HepG2 (cell line): ENCODE measurements around the gene GSK3A. TPM values are rescaled to one million over a fixed set of nuclear protein-coding genes. Genes with fewer than 3 reads are reported as not detected.
A peak's percentile ranks its signal among the peaks of the same experiment; 100 is the strongest.

Experiments
- ARHGAP35 ChIP-seq: sonication (generic); formaldehyde crosslinking; IDR thresholded peaks from 2 replicates; pipeline ENCODE4 v1.9.0; 2022; ENCODE audit warnings: mild to moderate bottlenecking, inconsistent platforms, moderate library complexity, missing genetic modification reagents, borderline replicate concordance
- ATF3 ChIP-seq: sonication (generic); formaldehyde crosslinking; IDR thresholded peaks from 2 replicates; pipeline ENCODE4 v1.4.0; 2020; ENCODE audit warnings: missing genetic modification reagents
- EHMT2 ChIP-seq: fragments of 200-600 bp; sonication (generic); IDR thresholded peaks from 2 replicates; pipeline ENCODE4 v1.7.0; 2017; ENCODE audit warnings: antibody characterized with exemption, low read depth, low read length, borderline replicate concordance
- GATAD1 ChIP-seq: IDR thresholded peaks from 2 replicates; pipeline ENCODE4 v1.6.1; 2016; ENCODE audit warnings: missing genetic modification reagents, missing compliant biosample characterization
- HMGA1 ChIP-seq: sonication (generic); formaldehyde crosslinking; conservative IDR thresholded peaks from 2 replicates; pipeline ENCODE4 v1.4.0; 2020; ENCODE audit warnings: missing genetic modification reagents
- HNF4G ChIP-seq, 2 experiments: sonication (generic) in 1 of 2; formaldehyde crosslinking in 1 of 2; IDR thresholded peaks; 2 replicates each; pipeline versions ENCODE4 v1.4.0 to v1.6.1; 2011 to 2020; ENCODE audit warnings: borderline replicate concordance in 2 of 2, low read depth in 2 of 2, mild to moderate bottlenecking in 2 of 2, low read length in 1 of 2, missing genetic modification reagents in 1 of 2, moderate library complexity in 1 of 2
- HOXA3 ChIP-seq: sonication (generic); formaldehyde crosslinking; IDR thresholded peaks from 2 replicates; pipeline ENCODE4 v1.5.0; 2020; ENCODE audit warnings: missing genetic modification reagents
- JARID2 ChIP-seq: sonication (generic); formaldehyde crosslinking; IDR thresholded peaks from 2 replicates; pipeline ENCODE4 v1.8.1; 2023; ENCODE audit warnings: missing genetic modification reagents, inconsistent platforms; ENCODE audit not compliant: insufficient replicate concordance
- KAT8 ChIP-seq: IDR thresholded peaks from 2 replicates; pipeline ENCODE4 v1.6.1; 2016; ENCODE audit warnings: missing genetic modification reagents, missing compliant biosample characterization
- RELA ChIP-seq: sonication (generic); formaldehyde crosslinking; IDR thresholded peaks from 2 replicates; pipeline ENCODE4 v1.4.0; 2020; ENCODE audit warnings: missing genetic modification reagents
- TCF7L2 ChIP-seq: IDR thresholded peaks from 2 replicates; pipeline ENCODE4 v1.6.1; 2011; ENCODE audit warnings: mild to moderate bottlenecking, low read depth, low read length, moderate library complexity
- XBP1 ChIP-seq: sonication (generic); formaldehyde crosslinking; IDR thresholded peaks from 2 replicates; pipeline ENCODE4 v1.5.0; 2020; ENCODE audit warnings: missing genetic modification reagents
- ZBTB4 ChIP-seq: sonication (generic); formaldehyde crosslinking; IDR thresholded peaks from 2 replicates; pipeline ENCODE4 v1.4.0; 2020; ENCODE audit warnings: missing genetic modification reagents, mild to moderate bottlenecking, borderline replicate concordance
- ZFYVE20 ChIP-seq: sonication (generic); formaldehyde crosslinking; IDR thresholded peaks from 2 replicates; pipeline ENCODE4 v1.8.0; 2023; ENCODE audit warnings: low read depth, mild to moderate bottlenecking, moderate library complexity, missing genetic modification reagents, borderline replicate concordance
- ZKSCAN1 ChIP-seq: fragments of 150-350 bp; IDR thresholded peaks from 2 replicates; pipeline ENCODE4 v1.6.1; 2014; ENCODE audit warnings: low read length
- ZNF124 ChIP-seq: sonication (generic); formaldehyde crosslinking; IDR thresholded peaks from 2 replicates; pipeline ENCODE4 v1.4.0; 2020; ENCODE audit warnings: missing genetic modification reagents
- ZNF138 ChIP-seq: sonication (generic); formaldehyde crosslinking; IDR thresholded peaks from 2 replicates; pipeline ENCODE4 v1.5.0; 2020; ENCODE audit warnings: mild to moderate bottlenecking, low read depth, missing genetic modification reagents
- ZNF224 ChIP-seq: sonication (generic); formaldehyde crosslinking; IDR thresholded peaks from 2 replicates; pipeline ENCODE4 v1.5.0; 2020; ENCODE audit warnings: mild to moderate bottlenecking, missing genetic modification reagents
- ZNF350 ChIP-seq: sonication (generic); formaldehyde crosslinking; IDR thresholded peaks from 2 replicates; pipeline ENCODE4 v1.4.0; 2020; ENCODE audit warnings: mild to moderate bottlenecking, low read depth, missing genetic modification reagents, borderline replicate concordance
- ZNF550 ChIP-seq: sonication (generic); formaldehyde crosslinking; IDR thresholded peaks from 2 replicates; pipeline ENCODE4 v1.4.0; 2020; ENCODE audit warnings: mild to moderate bottlenecking, missing genetic modification reagents, borderline replicate concordance
- ZNF773 ChIP-seq: sonication (generic); formaldehyde crosslinking; IDR thresholded peaks from 2 replicates; pipeline ENCODE4 v1.4.0; 2020; ENCODE audit warnings: missing genetic modification reagents, borderline replicate concordance
- ZNF800 ChIP-seq: sonication (generic); formaldehyde crosslinking; IDR thresholded peaks from 2 replicates; pipeline ENCODE4 v1.4.0; 2020; ENCODE audit warnings: missing genetic modification reagents
- polyA plus RNA-seq, 8 experiments: library from polyadenylated mRNA; depleted of rRNA in 3 of 8; stranded (reverse) in 7 of 8; unstranded in 1 of 8; fragments of >200 nt; fragmentation: Illumina TruSeq in 4 of 8; extraction: Trizol in 4 of 8; gene quantifications; 2 replicates each; pipeline versions ENCODE4 v1.2.1 to v1.2.3, GENCODE V29; 2011 to 2016; ENCODE audit warnings: low read depth in 4 of 8, missing spikeins in 1 of 8, mixed read lengths in 1 of 8; ENCODE audit not compliant: insufficient read depth in 1 of 8
- total RNA-seq, 5 experiments: library from RNA; depleted of rRNA; stranded (reverse); fragments of >200 nt; fragmentation: Illumina TruSeq; extraction: Trizol; gene quantifications; 2 replicates each; pipeline ENCODE4 v1.2.3, GENCODE V29; 2016; ENCODE audit warnings: low read depth in 1 of 5

GSK3A gene
- total and polyA plus RNA-seq, 2 of the 13 experiments (the other 11 are each of a cell fraction or from before 2014, with no cell fraction given), result 16.9 to 52.5 TPM

- TF ChIP-seq ZNF350 (no peak; the same call in 1 of the 2 replicates), XBP1 (CRISPR knock-in tag) (no peak), RELA (no peak), ZNF800 (0 out of 2 replicates have a peak, but pooled peaks have one; percentile 60), ZKSCAN1 (no peak), EHMT2 (no peak), ZNF138 (CRISPR knock-in tag) (no peak), ZNF224 (CRISPR knock-in tag) (no peak), GATAD1 (CRISPR knock-in tag) (no peak; the same call in 1 of the 2 replicates), JARID2 (no peak), ZNF124 (CRISPR knock-in tag) (no peak), ZBTB4 (CRISPR knock-in tag) (no peak), ARHGAP35 (CRISPR knock-in tag) (no peak), ATF3 (CRISPR knock-in tag) (peak; percentile 25; the same call in 1 of the 2 replicates), ZNF550 (CRISPR knock-in tag) (no peak), HMGA1 (CRISPR knock-in tag) (no peak), HNF4G (IDR thresholded peaks at IDR 0.05; ENCODE audit: borderline replicate concordance, low read depth, low read length) (no peak; the same call in 1 of the 2 replicates), HNF4G (CRISPR knock-in tag; IDR thresholded peaks at IDR 0.05; ENCODE audit: borderline replicate concordance, low read depth) (no peak), ZFYVE20 (CRISPR knock-in tag) (no peak), KAT8 (CRISPR knock-in tag) (peak; percentile 38; the same call in 1 of the 2 replicates), HOXA3 (CRISPR knock-in tag) (no peak; the same call in 1 of the 2 replicates), TCF7L2 (no peak), ZNF773 (CRISPR knock-in tag) (no peak)
These were observed 37.8 kb upstream of the GSK3A start (continued) for GRCh38 chr19:42279902-42280814.
